HepG2 (cell line): ENCODE data around the gene SYT8. TPM values are rescaled to one million over a fixed set of nuclear protein-coding genes. Genes with fewer than 3 reads are reported as not detected.
"Not testable (repeated sequence)": the region's sequence is repeated elsewhere in the genome, so short reads cannot be mapped to it uniquely, and the experiment has no call there.

Source experiments
- ATAC-seq: fragments of 200-7000 bp; cut with Tn5 transposase; 3 replicates; pipeline ENCODE4 v1.9.1; 2020; ENCODE audit warnings: mild to moderate bottlenecking, moderate library complexity
- BruUV-seq: library from RNA; stranded (reverse); fragments of 400-500 nt; replicated peaks from 2 replicates; lab custom pipeline; 2021; lab: Mats Ljungman, UMichigan
- CTCF ChIA-PET: fragments of 300-600 bp; formaldehyde crosslinking; extraction: SDS; loops from one replicate; lab custom pipeline; 2021; ENCODE audit warnings: low total read pairs, inconsistent platforms, low intra/inter-chr PET ratio; lab: Yijun Ruan, JAX
- POLR2A ChIA-PET: fragments of 350-600 bp; sonication (Branson Sonifier 250); formaldehyde crosslinking; loops from one replicate; lab custom pipeline; 2020; ENCODE audit warnings: antibody characterized with exemption, inconsistent platforms; lab: Yijun Ruan, JAX
- DNase-seq: peaks from one replicate; pipeline ENCODE4 v3.0.0-alpha.2; 2015; ENCODE audit warnings: low spot score
- FAIRE-seq: peaks from 3 replicates; lab custom pipeline; 2011; peaks lifted over from hg19 to GRCh38; lab: Jason Lieb, UNC
- H2AFZ ChIP-seq: one replicate; pipeline ENCODE4 v1.6.1; 2011; ENCODE audit warnings: low read length, inconsistent platforms
- H3K27ac ChIP-seq: fragments of 300-600 bp; 3 replicates; pipeline ENCODE4 v1.8.0; 2011; ENCODE audit warnings: mixed run types, mild to moderate bottlenecking, mixed read lengths, low read length, inconsistent platforms; ENCODE audit not compliant: insufficient read depth; ENCODE audit errors: extremely low read length
- H3K27me3 ChIP-seq, 2 experiments: fragments of 200-600 bp in 1 of 2; 2 replicates in 1 of 2; 3 replicates in 1 of 2; pipeline versions ENCODE4 v1.6.0 to v1.8.0; 2011; ENCODE audit warnings: low read length in 2 of 2, mild to moderate bottlenecking in 2 of 2, moderate library complexity in 2 of 2, inconsistent platforms in 1 of 2; ENCODE audit not compliant: insufficient read depth in 2 of 2, control insufficient read depth in 1 of 2
- H3K36me3 ChIP-seq, 2 experiments: fragments of 200-600 bp in 1 of 2; replicated peaks in 1 of 2; 2 replicates in 1 of 2; 3 replicates in 1 of 2; pipeline versions ENCODE4 v1.5.1 to v1.8.0; 2011; ENCODE audit warnings: low read length in 2 of 2, inconsistent platforms in 1 of 2; ENCODE audit not compliant: insufficient read depth in 2 of 2, control insufficient read depth in 1 of 2
- H3K4me1 ChIP-seq: 2 replicates; pipeline ENCODE4 v1.5.1; 2012; ENCODE audit warnings: low read length, inconsistent platforms; ENCODE audit not compliant: insufficient read depth
- H3K4me2 ChIP-seq: 2 replicates; pipeline ENCODE4 v1.6.0; 2011; ENCODE audit warnings: low read depth, low read length, inconsistent platforms
- H3K4me3 ChIP-seq, 3 experiments: fragments of 200-600 bp in 1 of 3; sonication (generic), shearing (Covaris generic) in 1 of 3; replicated peaks in 1 of 3; 2 replicates each; pipeline ENCODE4 v1.5.1; 2011 to 2016; ENCODE audit warnings: low read length in 3 of 3, inconsistent platforms in 2 of 3, low read depth in 2 of 3, mild to moderate bottlenecking in 2 of 3, control low read depth in 1 of 3, mixed read lengths in 1 of 3; ENCODE audit not compliant: insufficient read depth in 1 of 3
- H3K79me2 ChIP-seq: one replicate; pipeline ENCODE4 v1.6.1; 2011; ENCODE audit warnings: low read length, inconsistent platforms; ENCODE audit not compliant: insufficient read depth
- H3K9ac ChIP-seq: 2 replicates; pipeline ENCODE4 v1.6.0; 2011; ENCODE audit warnings: mild to moderate bottlenecking, low read depth, low read length, inconsistent platforms; ENCODE audit not compliant: insufficient read depth
- H3K9me3 ChIP-seq: 2 replicates; pipeline ENCODE4 v1.5.1; 2012; ENCODE audit warnings: mild to moderate bottlenecking, low read length
- H4K20me1 ChIP-seq: 2 replicates; pipeline ENCODE4 v1.6.0; 2011; ENCODE audit warnings: inconsistent platforms, mild to moderate bottlenecking, low read length, moderate library complexity; ENCODE audit not compliant: insufficient read depth
- whole genome bisulfite sequencing: methylation state at CpG from one replicate; pipeline ENCODE4 v1.1.6; 2017; ENCODE audit warnings: low lambda C conversion rate; 5-methylcytosine and 5-hydroxymethylcytosine counted together
- in situ Hi-C: cut with HindIII; loops from 2 replicates; pipeline ENCODE4 v1.10.0; 2017; ENCODE audit warnings: low pct_unique_long_range_greater_than_20kb; ENCODE audit not compliant: extremely low pct_ligation_motif_present
- intact Hi-C: fragments of 100-400 bp; cut with micrococcal nuclease; formaldehyde crosslinking; loops from one replicate; pipeline ENCODE4 v1.10.0; 2022; ENCODE audit not compliant: unreplicated experiment
- microRNA-seq: library from miRNA; unstranded; fragments of <30 nt; microRNA quantifications from one replicate; pipeline ENCODE4, GENCODE V29; 2020
- polyA plus RNA-seq, 8 experiments: library from polyadenylated mRNA; depleted of rRNA in 3 of 8; stranded (reverse) in 7 of 8; unstranded in 1 of 8; fragments of >200 nt; fragmentation: Illumina TruSeq in 4 of 8; extraction: Trizol in 4 of 8; gene quantifications; 2 replicates each; pipeline versions ENCODE4 v1.2.1 to v1.2.3, GENCODE V29; 2011 to 2016; ENCODE audit warnings: low read depth in 4 of 8, missing spikeins in 1 of 8, mixed read lengths in 1 of 8; ENCODE audit not compliant: insufficient read depth in 1 of 8
- small RNA-seq, 3 experiments: library from RNA; depleted of rRNA; stranded (forward); fragments of <200 nt; gene quantifications; one replicate each; pipeline ENCODE3, GENCODE V24; 2012; ENCODE audit warnings: low read depth in 2 of 3, low replicate concordance in 1 of 3; ENCODE audit not compliant: insufficient read length in 3 of 3, insufficient read depth in 2 of 3
- total RNA-seq, 5 experiments: library from RNA; depleted of rRNA; stranded (reverse); fragments of >200 nt; fragmentation: Illumina TruSeq; extraction: Trizol; gene quantifications; 2 replicates each; pipeline ENCODE4 v1.2.3, GENCODE V29; 2016; ENCODE audit warnings: low read depth in 1 of 5

The SYT8 gene
- total and polyA plus RNA-seq, 2 of the 13 experiments (the other 11 are each of a cell fraction or from before 2014, with no cell fraction given) = 0.60 to 2.3 TPM

DNA sequence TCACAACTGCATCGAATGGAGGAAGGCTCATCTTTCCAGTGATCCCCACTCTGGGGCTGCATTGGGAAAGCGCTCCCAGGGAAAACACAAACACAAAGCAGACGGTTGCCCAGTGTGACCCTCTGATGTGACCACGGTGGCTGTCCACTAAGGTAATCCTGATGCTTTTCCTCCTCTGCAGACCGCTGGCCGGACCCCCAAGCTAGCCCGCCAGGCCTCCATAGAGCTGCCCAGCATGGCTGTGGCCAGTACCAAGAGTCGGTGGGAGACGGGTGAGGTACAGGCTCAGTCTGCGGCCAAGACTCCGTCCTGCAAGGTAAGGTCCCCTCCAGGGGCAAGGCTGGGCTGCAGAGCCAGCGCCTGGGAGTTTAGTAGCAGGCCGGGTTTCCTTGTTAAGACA is 51.8 kb downstream of the SYT8 start:
- intact Hi-C loops, POLR2A ChIA-PET, H3K4me1 ChIP-seq, DNase-seq, BruUV-seq, H2AFZ ChIP-seq, H3K36me3 ChIP-seq, FAIRE-seq, H3K27ac ChIP-seq, H4K20me1 ChIP-seq, H3K79me2 ChIP-seq, in situ Hi-C loops, H3K9ac ChIP-seq, H3K4me3 ChIP-seq, H3K4me2 ChIP-seq, H3K9me3 ChIP-seq, ATAC-seq: not testable (repeated sequence)
- 9% methylated on average over 9 of the region's 13 CpGs for WGBS
- peaks cover 15 to 68% of the 10 kb centered on the region in 2 experiments for H3K27me3 ChIP-seq
- CTCF ChIA-PET = interaction anchor here (7.1 kb wide), 1 partner anchor 265 kb away, joined by 108 read pairs; no protein-coding TSS in a partner anchor

Small RNA genes within 50 kb of the gene (microRNA-seq; reads per million reads assigned to microRNA genes)
- gene MIR4298 = not detected
- not detected for gene MIR7847

Small RNA genes within 50 kb of the gene (small RNA-seq; reads per million reads assigned to genes)
- 0 reads per million in 3 experiments for gene AC051649.1
- gene MIR4298 = 0 reads per million in 3 experiments

Other genes starting within 250 kb of the SYT8 start
- gene KRTAP5-1, start 249.7 kb upstream of the SYT8 start, total RNA-seq (2016; rRNA removed; fragmentation: Illumina TruSeq; extraction: Trizol) = not detected in 2 replicates
- gene KRTAP5-1, start 249.7 kb upstream of the SYT8 start, polyA plus RNA-seq (2011; rRNA removed) = not detected in 2 replicates
- gene KRTAP5-2, start 236.7 kb upstream of the SYT8 start, total RNA-seq (2016; rRNA removed; fragmentation: Illumina TruSeq; extraction: Trizol) = not detected in 2 replicates
- not detected in 2 replicates for gene KRTAP5-2, start 236.7 kb upstream of the SYT8 start, polyA plus RNA-seq (2011; rRNA removed)
- not detected in 2 replicates for gene KRTAP5-3, start 226.5 kb upstream of the SYT8 start, total RNA-seq (2016; rRNA removed; fragmentation: Illumina TruSeq; extraction: Trizol)
- gene KRTAP5-3, start 226.5 kb upstream of the SYT8 start, polyA plus RNA-seq (2011; rRNA removed) = not detected in 2 replicates
- gene KRTAP5-4, start 212.9 kb upstream of the SYT8 start, total RNA-seq (2016; rRNA removed; fragmentation: Illumina TruSeq; extraction: Trizol) = not detected in 2 replicates
- not detected in 2 replicates for gene KRTAP5-4, start 212.9 kb upstream of the SYT8 start, polyA plus RNA-seq (2011; rRNA removed)
- gene KRTAP5-5, start 205.2 kb upstream of the SYT8 start, total RNA-seq (2016; rRNA removed; fragmentation: Illumina TruSeq; extraction: Trizol) = not detected in 2 replicates
- not detected in 2 replicates for gene KRTAP5-5, start 205.2 kb upstream of the SYT8 start, polyA plus RNA-seq (2011; rRNA removed)
- gene KRTAP5-6, start 137.8 kb upstream of the SYT8 start, total RNA-seq (2016; rRNA removed; fragmentation: Illumina TruSeq; extraction: Trizol) = not detected in 2 replicates
- not detected in 2 replicates for gene KRTAP5-6, start 137.8 kb upstream of the SYT8 start, polyA plus RNA-seq (2011; rRNA removed)
- gene IFITM10, start 84.4 kb upstream of the SYT8 start, total RNA-seq (2016; rRNA removed; fragmentation: Illumina TruSeq; extraction: Trizol) = 0.09 TPM in 1 of 2 replicates, not detected in the other
- 0.13 and 0.22 TPM in 2 replicates for gene IFITM10, start 84.4 kb upstream of the SYT8 start, polyA plus RNA-seq (2011; rRNA removed)
- gene CTSD, start 71.1 kb upstream of the SYT8 start, total RNA-seq (2016; rRNA removed; fragmentation: Illumina TruSeq; extraction: Trizol) = 41.6 and 143 TPM in 2 replicates
- gene CTSD, start 71.1 kb upstream of the SYT8 start, polyA plus RNA-seq (2011; rRNA removed) = 230 and 408 TPM in 2 replicates
- gene TNNI2, start 4.0 kb downstream of the SYT8 start, total RNA-seq (2016; rRNA removed; fragmentation: Illumina TruSeq; extraction: Trizol) = 7.2 and 8.5 TPM in 2 replicates
- gene TNNI2, start 4.0 kb downstream of the SYT8 start, polyA plus RNA-seq (2011; rRNA removed) = 12.0 and 21.2 TPM in 2 replicates
- gene LSP1, start 18.1 kb downstream of the SYT8 start, total RNA-seq (2016; rRNA removed; fragmentation: Illumina TruSeq; extraction: Trizol) = 0.29 and 1.00 TPM in 2 replicates
- gene LSP1, start 18.1 kb downstream of the SYT8 start, polyA plus RNA-seq (2011; rRNA removed) = 0.59 and 1.5 TPM in 2 replicates
- not detected in 2 replicates for gene PRR33, start 56.9 kb downstream of the SYT8 start, total RNA-seq (2016; rRNA removed; fragmentation: Illumina TruSeq; extraction: Trizol)
- not detected in 2 replicates for gene PRR33, start 56.9 kb downstream of the SYT8 start, polyA plus RNA-seq (2011; rRNA removed)
- gene TNNT3, start 84.7 kb downstream of the SYT8 start, total RNA-seq (2016; rRNA removed; fragmentation: Illumina TruSeq; extraction: Trizol) = not detected in 2 replicates
- gene TNNT3, start 84.7 kb downstream of the SYT8 start, polyA plus RNA-seq (2011; rRNA removed) = not detected in 2 replicates
- 123 and 126 TPM in 2 replicates for gene MRPL23, start 112.3 kb downstream of the SYT8 start, total RNA-seq (2016; rRNA removed; fragmentation: Illumina TruSeq; extraction: Trizol)
- 63.1 and 67.8 TPM in 2 replicates for gene MRPL23, start 112.3 kb downstream of the SYT8 start, polyA plus RNA-seq (2011; rRNA removed)
- gene H19, start 162.9 kb downstream of the SYT8 start, total RNA-seq (2016; rRNA removed; fragmentation: Illumina TruSeq; extraction: Trizol) = 0.46 and 1.2 TPM in 2 replicates
- 1.3 and 2.4 TPM in 2 replicates for gene H19, start 162.9 kb downstream of the SYT8 start, polyA plus RNA-seq (2011; rRNA removed)